Endodermal cell (in vitro differentiated cells): ENCODE data around the gene RPTOR. TPM values are rescaled to one million over a fixed set of nuclear protein-coding genes. Genes with fewer than 3 reads are reported as not detected.

Experiments
- DNase-seq: peaks from one replicate; pipeline ENCODE4 v3.0.0-alpha.2; 2017
- H3K27ac ChIP-seq: 2 replicates; pipeline ENCODE4 v1.5.1; 2013; ENCODE audit warnings: mild to moderate bottlenecking, low read depth, low read length, moderate library complexity
- H3K27me3 ChIP-seq: 2 replicates; pipeline ENCODE4 v1.6.1; 2013; ENCODE audit warnings: mild to moderate bottlenecking, low read length, moderate library complexity; ENCODE audit not compliant: insufficient read depth, control insufficient read depth, poor library complexity, severe bottlenecking
- H3K36me3 ChIP-seq: 2 replicates; pipeline ENCODE4 v1.7.0; 2013; ENCODE audit warnings: mild to moderate bottlenecking, low read length, moderate library complexity; ENCODE audit not compliant: control insufficient read depth, insufficient read depth
- H3K4me1 ChIP-seq: one replicate; pipeline ENCODE4 v1.7.0; 2013; ENCODE audit warnings: low read length; ENCODE audit not compliant: control insufficient read depth, insufficient read depth
- H3K4me3 ChIP-seq: 2 replicates; pipeline ENCODE4 v1.5.1; 2013; ENCODE audit warnings: mild to moderate bottlenecking, low read length, moderate library complexity
- H3K9ac ChIP-seq: 2 replicates; pipeline ENCODE4 v1.6.1; 2013; ENCODE audit warnings: mild to moderate bottlenecking, low read length, moderate library complexity; ENCODE audit not compliant: poor library complexity, severe bottlenecking; ENCODE audit errors: extremely low read depth
- H3K9me3 ChIP-seq: 2 replicates; pipeline ENCODE4 v1.6.1; 2013; ENCODE audit warnings: mild to moderate bottlenecking, low read length, moderate library complexity; ENCODE audit not compliant: control insufficient read depth
- H3K27ac Mint-ChIP-seq: 2 replicates; pipeline ENCODE4 v1.8.0; 2020; ENCODE audit warnings: mixed read lengths
- H3K27me3 Mint-ChIP-seq: 2 replicates; pipeline ENCODE4 v1.8.0; 2021; ENCODE audit warnings: mild to moderate bottlenecking, mixed read lengths; ENCODE audit not compliant: insufficient read depth
- H3K36me3 Mint-ChIP-seq: 2 replicates; pipeline ENCODE4 v1.8.0; 2020; ENCODE audit warnings: low read depth, mixed read lengths
- H3K4me1 Mint-ChIP-seq: 2 replicates; pipeline ENCODE4 v1.8.0; 2020; ENCODE audit warnings: mixed read lengths
- H3K4me3 Mint-ChIP-seq: 2 replicates; pipeline ENCODE4 v1.8.0; 2020; ENCODE audit warnings: mild to moderate bottlenecking, moderate library complexity, mixed read lengths
- H3K9me3 Mint-ChIP-seq: 2 replicates; pipeline ENCODE4 v1.8.0; 2020; ENCODE audit warnings: mild to moderate bottlenecking, mixed read lengths
- CTCF ChIP-seq: fragments of 200-600 bp; sonication (generic); conservative IDR thresholded peaks from 2 replicates; pipeline ENCODE4 v1.5.0; 2021; ENCODE audit warnings: antibody characterized with exemption, mild to moderate bottlenecking
- WGBS, 2 experiments: methylation state at CpG; one replicate each; pipeline versions ENCODE4 v1.1.5 to v1.1.7; 2013; ENCODE audit warnings: missing lambda C conversion rate in 2 of 2, mixed read lengths in 1 of 2; ENCODE audit not compliant: insufficient coverage in 1 of 2, insufficient read length in 1 of 2; 5-methylcytosine and 5-hydroxymethylcytosine counted together
- total RNA-seq, 2 donors: library from RNA; stranded (reverse); fragmentation: NEBNext Ultra II Directional in 1 of 2; extraction: Animal tissue kit (Norgen Biotek cat#: 25700) in 1 of 2; gene quantifications; 2 replicates in 1 of 2; 3 replicates in 1 of 2; pipeline ENCODE4 v1.2.1, GENCODE V29; 2021

RPTOR gene
- total RNA-seq, 2 donors from 2014 or later: 45.1 to 53.4 TPM

GRCh38 chr17:80663781-80664206 lies 119.2 kb downstream of the RPTOR start:
- H3K4me3 ChIP-seq: no peak overlapping the region
- H3K36me3 Mint-ChIP-seq: no peaks in the 10 kb centered on the region
- H3K4me3 Mint-ChIP-seq: no peak overlapping the region
- H3K27ac ChIP-seq: no peak overlapping the region
- no peaks in the 10 kb centered on the region for H3K9me3 ChIP-seq
- peak; percentile 57 for DNase-seq
- no peaks in the 10 kb centered on the region for H3K27me3 Mint-ChIP-seq
- TF ChIP-seq CTCF: no peak
- peaks cover 7% of the 10 kb centered on the region for H3K36me3 ChIP-seq
- H3K27ac Mint-ChIP-seq: no peak overlapping the region
- no peaks in the 10 kb centered on the region for H3K9me3 Mint-ChIP-seq
- no peak overlapping the region for H3K9ac ChIP-seq
- H3K4me1 Mint-ChIP-seq: peaks cover 31% of the 10 kb centered on the region
- H3K27me3 ChIP-seq: no peaks in the 10 kb centered on the region
- peaks cover 13% of the 10 kb centered on the region for H3K4me1 ChIP-seq
- WGBS, 2 experiments: 84 to 90% methylated on average over 9 to 11 of the region's 11 CpGs

GRCh38 chr17:80664217-80664790 lies 119.7 kb downstream of the RPTOR start:
- WGBS, 2 experiments: 64 to 77% methylated on average over 5 to 7 of the region's 7 CpGs
- no peak for TF ChIP-seq CTCF
- Mint-ChIP-seq H3K27ac (no peak overlapping the region), H3K9me3 (no peaks in the 10 kb centered on the region), H3K4me1 (peaks cover 31% of the 10 kb centered on the region), H3K36me3 (no peaks in the 10 kb centered on the region), H3K27me3 (no peaks in the 10 kb centered on the region), H3K4me3 (no peak overlapping the region)
- H3K36me3 ChIP-seq: peaks cover 7% of the 10 kb centered on the region
- H3K27ac ChIP-seq: no peak overlapping the region
- H3K9me3 ChIP-seq: no peaks in the 10 kb centered on the region
- H3K27me3 ChIP-seq: no peaks in the 10 kb centered on the region
- H3K9ac ChIP-seq: no peak overlapping the region
- H3K4me3 ChIP-seq: no peak overlapping the region
- peaks cover 14% of the 10 kb centered on the region for H3K4me1 ChIP-seq
- DNase-seq: peak; percentile 54

GRCh38 chr17:80665792-80666191 lies 121.2 kb downstream of the RPTOR start:
- Mint-ChIP-seq H3K4me1 (peaks cover 31% of the 10 kb centered on the region), H3K4me3 (no peak overlapping the region), H3K27me3 (no peaks in the 10 kb centered on the region), H3K27ac (no peak overlapping the region), H3K9me3 (no peaks in the 10 kb centered on the region), H3K36me3 (no peaks in the 10 kb centered on the region)
- Histone ChIP-seq H3K4me3 (no peak overlapping the region), H3K9me3 (no peaks in the 10 kb centered on the region), H3K27me3 (no peaks in the 10 kb centered on the region), H3K36me3 (peaks cover 7% of the 10 kb centered on the region), H3K27ac (no peak overlapping the region), H3K4me1 (peaks cover 14% of the 10 kb centered on the region), H3K9ac (no peak overlapping the region)
- WGBS, 2 experiments: 95% methylated on average over 4 to 11 of the region's 11 CpGs
- no peak for DNase-seq
- no peak for TF ChIP-seq CTCF
